GM06990 (cell line): ENCODE measurements around the gene STOML2.
A peak's percentile ranks its signal among the peaks of the same experiment; 100 is the strongest.

Experiments used
- DNase-seq: peaks from one replicate; pipeline ENCODE4 v3.0.0-alpha.2; 2011; ENCODE audit not compliant: insufficient read length; ENCODE audit errors: extremely low read depth
- H3K27me3 ChIP-seq: replicated peaks from 2 replicates; pipeline ENCODE4 v1.6.0; 2011; ENCODE audit warnings: low read length; ENCODE audit not compliant: control insufficient read depth, insufficient read depth
- H3K36me3 ChIP-seq: 2 replicates; pipeline ENCODE4 v1.5.1; 2011; ENCODE audit warnings: low read length; ENCODE audit not compliant: control insufficient read depth, insufficient read depth
- H3K4me3 ChIP-seq: replicated peaks from 2 replicates; pipeline ENCODE4 v1.5.1; 2011; ENCODE audit warnings: low read depth, mild to moderate bottlenecking, control low read depth, low read length
- TF ChIP-seq, protein P1 (sequence below): IDR thresholded peaks from 2 replicates; pipeline ENCODE4 v1.5.1; 2011; ENCODE audit warnings: low read length, control low read depth, mild to moderate bottlenecking, inconsistent platforms; ENCODE audit not compliant: insufficient read depth, poor library complexity, severe bottlenecking

Gene STOML2

DNA sequence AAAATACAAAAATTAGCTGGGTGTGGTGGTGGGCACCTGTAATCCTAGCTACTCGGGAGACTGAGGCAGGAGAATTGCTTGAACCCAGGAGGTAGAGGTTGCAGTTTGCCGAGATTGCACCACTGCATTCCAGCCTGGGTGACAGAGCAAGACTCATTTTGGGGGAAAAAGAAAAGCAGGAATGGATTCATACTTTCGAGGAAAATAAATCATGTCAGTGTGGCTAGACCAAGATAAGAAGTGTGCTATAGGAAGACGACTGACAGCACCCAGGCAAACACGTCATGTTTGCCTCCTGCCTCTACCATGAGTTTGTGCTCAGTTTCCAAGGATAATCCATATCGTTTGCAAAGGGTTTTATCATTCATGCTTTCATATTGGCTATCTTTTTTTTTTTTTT, 32.0 kb upstream of the STOML2 start:
- H3K36me3 ChIP-seq, result no peaks in the 10 kb centered on the region
- no peaks in the 10 kb centered on the region for H3K27me3 ChIP-seq
- no peak overlapping the region for H3K4me3 ChIP-seq
- TF ChIP-seq, protein P1, sequence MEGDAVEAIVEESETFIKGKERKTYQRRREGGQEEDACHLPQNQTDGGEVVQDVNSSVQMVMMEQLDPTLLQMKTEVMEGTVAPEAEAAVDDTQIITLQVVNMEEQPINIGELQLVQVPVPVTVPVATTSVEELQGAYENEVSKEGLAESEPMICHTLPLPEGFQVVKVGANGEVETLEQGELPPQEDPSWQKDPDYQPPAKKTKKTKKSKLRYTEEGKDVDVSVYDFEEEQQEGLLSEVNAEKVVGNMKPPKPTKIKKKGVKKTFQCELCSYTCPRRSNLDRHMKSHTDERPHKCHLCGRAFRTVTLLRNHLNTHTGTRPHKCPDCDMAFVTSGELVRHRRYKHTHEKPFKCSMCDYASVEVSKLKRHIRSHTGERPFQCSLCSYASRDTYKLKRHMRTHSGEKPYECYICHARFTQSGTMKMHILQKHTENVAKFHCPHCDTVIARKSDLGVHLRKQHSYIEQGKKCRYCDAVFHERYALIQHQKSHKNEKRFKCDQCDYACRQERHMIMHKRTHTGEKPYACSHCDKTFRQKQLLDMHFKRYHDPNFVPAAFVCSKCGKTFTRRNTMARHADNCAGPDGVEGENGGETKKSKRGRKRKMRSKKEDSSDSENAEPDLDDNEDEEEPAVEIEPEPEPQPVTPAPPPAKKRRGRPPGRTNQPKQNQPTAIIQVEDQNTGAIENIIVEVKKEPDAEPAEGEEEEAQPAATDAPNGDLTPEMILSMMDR, result no peak
- no peak for DNase-seq

DNA sequence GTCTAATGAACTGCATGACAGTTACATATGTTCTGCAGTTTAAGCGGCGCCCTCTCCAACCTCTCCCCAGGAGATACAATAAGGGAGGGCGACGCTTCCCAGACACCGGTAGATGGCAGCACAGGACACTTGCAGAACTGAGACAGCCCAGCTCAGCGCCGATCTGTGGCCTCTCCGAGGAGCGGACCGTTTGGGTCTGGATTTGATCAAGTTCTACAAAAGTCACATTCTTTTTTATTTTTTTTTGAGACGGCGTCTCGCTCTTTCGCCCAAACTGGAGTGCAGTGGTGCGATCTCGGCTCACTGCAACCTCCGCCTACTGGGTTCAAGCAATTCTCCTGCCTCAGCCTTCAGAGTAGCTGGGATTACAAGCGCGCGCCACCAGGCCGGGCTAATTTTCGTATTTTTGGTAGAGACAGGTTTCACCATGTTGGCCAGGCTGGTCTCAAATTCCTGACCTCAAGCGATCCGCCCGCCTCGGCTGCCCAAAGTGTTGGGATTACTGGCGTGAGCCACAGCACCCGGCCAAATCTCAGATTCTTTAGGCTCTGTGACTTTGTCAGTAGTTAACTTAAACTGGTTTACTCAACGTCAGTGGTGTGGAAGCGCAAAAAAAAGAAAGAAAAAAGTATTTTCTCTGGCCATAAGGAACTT, 14.1 kb upstream of the STOML2 start:
- Histone ChIP-seq H3K4me3 (peak overlapping the region; percentile 9; the same call in 1 of the 2 replicates), H3K27me3 (no peaks in the 10 kb centered on the region), H3K36me3 (no peaks in the 10 kb centered on the region)
- TF ChIP-seq, protein P1, result peak; percentile 96
- DNase-seq, result peak; percentile 67

DNA sequence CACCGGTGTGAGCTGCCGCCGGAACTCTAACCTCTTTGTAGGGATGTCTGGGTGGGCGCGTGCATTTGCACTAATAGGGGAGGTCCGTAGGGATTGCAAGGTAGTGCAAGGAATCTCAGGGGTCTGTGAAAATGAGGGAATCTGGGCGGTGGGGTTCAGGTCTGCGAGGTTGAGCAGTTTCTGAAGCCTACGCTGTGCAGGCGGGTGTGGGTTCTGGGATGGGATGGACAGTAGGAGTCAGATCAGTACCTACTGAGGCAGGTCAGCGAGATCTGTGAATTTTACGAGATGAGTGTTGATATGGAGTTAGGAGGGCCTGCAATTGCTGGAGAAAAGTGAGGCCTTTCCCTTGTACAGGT, 13.6 kb upstream of the STOML2 start:
- no peak for DNase-seq
- Histone ChIP-seq H3K27me3 (no peaks in the 10 kb centered on the region), H3K4me3 (peak overlapping the region; percentile 84), H3K36me3 (no peaks in the 10 kb centered on the region)
- TF ChIP-seq, protein P1, result no peak

DNA sequence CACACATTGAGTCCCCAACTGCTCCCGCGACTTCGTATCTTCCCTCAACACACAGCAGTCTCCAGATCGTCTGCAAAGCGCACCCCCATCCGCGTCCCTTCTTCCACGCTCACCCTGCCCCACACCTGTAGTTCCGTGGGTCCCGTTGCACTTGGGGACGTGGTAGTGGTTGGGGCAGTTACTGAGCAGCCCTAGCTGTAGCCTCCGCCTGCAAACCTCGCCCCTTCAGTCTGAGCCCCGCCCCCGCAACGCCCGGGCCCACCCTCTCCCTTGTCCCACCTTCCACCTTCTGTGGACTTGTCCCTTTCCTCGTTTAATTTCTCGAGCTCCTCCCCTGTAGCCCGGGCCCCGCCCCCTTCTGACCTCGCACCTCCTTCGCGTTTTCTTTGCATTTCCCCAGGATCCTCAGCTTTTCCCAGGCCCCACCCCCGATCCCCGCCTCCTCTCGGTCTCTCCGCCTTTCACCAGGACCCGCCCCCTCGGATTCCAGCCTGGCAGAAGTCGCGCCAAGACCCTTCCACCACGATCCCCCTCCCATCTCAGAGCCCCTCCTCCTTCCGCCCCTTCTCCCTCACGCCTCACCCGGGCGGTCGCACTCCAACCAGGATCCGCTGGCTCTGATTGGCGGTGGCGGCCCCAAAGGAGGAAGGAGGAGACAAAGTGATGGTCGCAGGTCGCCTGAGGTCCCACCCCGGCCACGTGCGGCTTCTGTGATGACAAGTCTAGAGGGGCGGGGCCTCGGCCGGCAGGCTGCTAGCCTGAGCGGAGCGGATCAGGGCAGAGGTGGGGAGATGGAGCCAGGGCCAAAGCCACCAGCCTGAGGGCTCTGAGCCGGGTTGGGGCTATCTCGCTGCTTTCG, 13.0 kb upstream of the STOML2 start, which contains the start of gene ATOSB:
Gene ATOSB (minus strand): TSS at position 183 of the 859 bp plus-strand sequence. CDS start 7,588 bp downstream, outside the sequence.
- Histone ChIP-seq H3K4me3 (peak within 1 kb of the TSS; percentile 84), H3K27me3 (no peaks in the 10 kb centered on the region), H3K36me3 (no peaks in the 10 kb centered on the region)
- peak; percentile 90 for DNase-seq
- TF ChIP-seq, protein P1, result no peak

DNA sequence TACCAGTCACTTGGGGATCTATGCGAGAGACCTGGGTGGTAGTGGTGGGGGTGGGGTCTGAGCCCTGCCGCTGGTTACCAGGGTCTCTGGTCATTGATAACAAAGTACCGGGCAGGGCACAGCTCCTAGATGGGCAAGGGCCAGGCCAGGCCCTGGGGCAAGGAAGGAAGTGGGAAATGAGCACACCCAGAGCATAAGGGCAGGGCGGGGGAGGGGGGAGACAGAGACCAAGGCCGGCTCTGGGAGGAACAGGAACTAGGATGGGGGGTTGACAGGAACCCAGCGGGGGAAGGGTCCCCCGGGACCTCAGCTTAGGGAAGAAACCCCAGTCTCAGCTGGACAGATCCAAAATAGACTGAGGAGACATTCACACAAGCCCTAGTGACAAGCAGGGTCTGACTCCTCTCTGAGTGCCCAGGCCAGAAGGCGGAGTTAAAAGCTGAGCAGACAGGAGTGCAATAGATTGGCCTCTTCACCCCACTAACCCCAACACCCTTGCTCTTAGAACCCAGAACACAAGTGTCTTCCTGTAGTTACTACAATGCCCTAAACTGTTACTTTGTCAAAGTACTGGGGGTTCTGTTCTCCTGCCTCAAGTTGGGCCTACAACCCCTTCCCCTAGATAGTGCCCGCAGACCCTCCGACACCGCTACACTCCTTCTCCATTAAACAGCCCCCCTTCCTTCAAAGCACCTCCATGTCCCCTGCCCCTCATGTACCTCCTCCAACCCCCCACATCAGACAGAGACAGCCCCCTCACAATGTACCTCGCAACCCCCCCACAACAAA, 12.1 kb upstream of the STOML2 start:
- peak; percentile 51 for DNase-seq
- Histone ChIP-seq H3K27me3 (no peaks in the 10 kb centered on the region), H3K36me3 (no peaks in the 10 kb centered on the region), H3K4me3 (peak overlapping the region; percentile 84)
- TF ChIP-seq, protein P1, result no peak
